WTC11 (cell line): Measurements from ENCODE around the gene TRIP13. TPM values are rescaled to one million over a fixed set of nuclear protein-coding genes. Genes with fewer than 3 reads are reported as not detected.

Source experiments
- ATAC-seq: fragments of 200-7000 bp; cut with Tn5 transposase; 2 replicates; pipeline ENCODE4 v1.10.0; 2021; ENCODE audit warnings: mild to moderate bottlenecking, moderate library complexity
- CTCF ChIA-PET: fragments of 300-600 bp; sonication (Branson Sonifier 250); formaldehyde crosslinking; loops from one replicate; lab custom pipeline; 2021; ENCODE audit warnings: antibody characterized with exemption; lab: Charles Lee
- POLR2A ChIA-PET: fragments of 350-600 bp; sonication (Branson Sonifier 250); formaldehyde crosslinking; loops from one replicate; lab custom pipeline; 2021; ENCODE audit warnings: antibody characterized with exemption; lab: Charles Lee
- DNase-seq: peaks from one replicate; pipeline ENCODE4 v3.0.0; 2021; ENCODE audit warnings: low spot score
- H3K27ac Mint-ChIP-seq: 2 replicates; pipeline ENCODE4 v1.8.0; 2021; ENCODE audit warnings: mixed read lengths
- H3K27me3 Mint-ChIP-seq: 2 replicates; pipeline ENCODE4 v1.8.0; 2021; ENCODE audit warnings: low read depth, mild to moderate bottlenecking, moderate library complexity, mixed read lengths
- H3K36me3 Mint-ChIP-seq: 2 replicates; pipeline ENCODE4 v1.8.0; 2021; ENCODE audit warnings: mixed read lengths
- H3K4me1 Mint-ChIP-seq: 2 replicates; pipeline ENCODE4 v1.8.0; 2022; ENCODE audit warnings: mixed read lengths
- H3K4me3 Mint-ChIP-seq: 2 replicates; pipeline ENCODE4 v1.8.0; 2021; ENCODE audit warnings: mild to moderate bottlenecking, moderate library complexity, mixed read lengths
- H3K9me3 Mint-ChIP-seq: 2 replicates; pipeline ENCODE4 v1.8.0; 2021; ENCODE audit warnings: mixed read lengths
- FOXP1 ChIP-seq: sonication (generic); formaldehyde crosslinking; IDR thresholded peaks from 2 replicates; pipeline ENCODE4 v1.8.0; 2022; ENCODE audit warnings: missing genetic modification reagents, mild to moderate bottlenecking, moderate library complexity, borderline replicate concordance
- GABPB1 ChIP-seq: sonication (generic); formaldehyde crosslinking; IDR thresholded peaks from 2 replicates; pipeline ENCODE4 v1.8.1; 2023; ENCODE audit warnings: mild to moderate bottlenecking, missing genetic modification reagents
- JAZF1 ChIP-seq: fragments of 250-450 bp; sonication (Bioruptor Pico); IDR thresholded peaks from 2 replicates; pipeline ENCODE4 v1.9.0; 2021; ENCODE audit warnings: moderate library complexity, mild to moderate bottlenecking, inconsistent platforms
- MXD4 ChIP-seq: fragments of 250-450 bp; sonication (Bioruptor Pico); IDR thresholded peaks from 2 replicates; pipeline ENCODE4 v1.8.0; 2021; ENCODE audit warnings: mild to moderate bottlenecking, moderate library complexity, borderline replicate concordance
- NR1H2 ChIP-seq: sonication (generic); formaldehyde crosslinking; IDR thresholded peaks from 2 replicates; pipeline ENCODE4 v1.9.0; 2021; ENCODE audit warnings: mild to moderate bottlenecking, moderate library complexity, missing genetic modification reagents
- NR3C1 ChIP-seq: sonication (generic); formaldehyde crosslinking; conservative IDR thresholded peaks from 2 replicates; pipeline ENCODE4 v1.8.1; 2023; ENCODE audit warnings: low read depth, mild to moderate bottlenecking, missing genetic modification reagents
- RORB ChIP-seq: fragments of 250-450 bp; sonication (Bioruptor Pico); IDR thresholded peaks from 2 replicates; pipeline ENCODE4 v1.9.0; 2021; ENCODE audit warnings: mild to moderate bottlenecking
- SMAD3 ChIP-seq: sonication (generic); formaldehyde crosslinking; IDR thresholded peaks from 2 replicates; pipeline ENCODE4 v1.8.0; 2022; ENCODE audit warnings: missing genetic modification reagents, mild to moderate bottlenecking, borderline replicate concordance
- SMAD4 ChIP-seq: sonication (generic); formaldehyde crosslinking; IDR thresholded peaks from 2 replicates; pipeline ENCODE4 v1.8.0; 2022; ENCODE audit warnings: mild to moderate bottlenecking, missing genetic modification reagents
- TEAD4 ChIP-seq: sonication (generic); formaldehyde crosslinking; IDR thresholded peaks from 2 replicates; pipeline ENCODE4 v1.8.0; 2022; ENCODE audit warnings: mild to moderate bottlenecking, missing genetic modification reagents
- ZNF138 ChIP-seq: sonication (generic); formaldehyde crosslinking; conservative IDR thresholded peaks from 2 replicates; pipeline ENCODE4 v1.8.1; 2022; ENCODE audit warnings: mild to moderate bottlenecking, moderate library complexity, missing genetic modification reagents
- ZNF232 ChIP-seq: sonication (generic); formaldehyde crosslinking; IDR thresholded peaks from 2 replicates; pipeline ENCODE4 v1.8.0; 2022; ENCODE audit warnings: mild to moderate bottlenecking, missing genetic modification reagents
- total RNA-seq: library from RNA; stranded (reverse); gene quantifications from 3 replicates; pipeline ENCODE4 v1.2.3, GENCODE V29; 2021
- TF ChIP-seq, protein P1 (sequence below): sonication (generic); formaldehyde crosslinking; IDR thresholded peaks from 2 replicates; pipeline ENCODE4 v1.8.1; 2023; ENCODE audit warnings: mild to moderate bottlenecking, moderate library complexity, missing genetic modification reagents
- TF ChIP-seq, protein P2 (sequence below): sonication (generic); formaldehyde crosslinking; IDR thresholded peaks from 2 replicates; pipeline ENCODE4 v1.8.0; 2022; ENCODE audit warnings: mild to moderate bottlenecking, missing genetic modification reagents
- TF ChIP-seq, protein P3 (sequence below): sonication (generic); formaldehyde crosslinking; conservative IDR thresholded peaks from 2 replicates; pipeline ENCODE4 v1.8.1; 2023; ENCODE audit warnings: mild to moderate bottlenecking, low read depth, missing genetic modification reagents, moderate library complexity
- TF ChIP-seq, protein P4 (sequence below): fragments of 250-450 bp; sonication (Bioruptor Pico); IDR thresholded peaks from 2 replicates; pipeline ENCODE4 v2.1.2; 2022; ENCODE audit warnings: mild to moderate bottlenecking, moderate library complexity

Gene TRIP13
- total RNA-seq, 1 experiment from 2014 or later: 33.7 TPM

DNA sequence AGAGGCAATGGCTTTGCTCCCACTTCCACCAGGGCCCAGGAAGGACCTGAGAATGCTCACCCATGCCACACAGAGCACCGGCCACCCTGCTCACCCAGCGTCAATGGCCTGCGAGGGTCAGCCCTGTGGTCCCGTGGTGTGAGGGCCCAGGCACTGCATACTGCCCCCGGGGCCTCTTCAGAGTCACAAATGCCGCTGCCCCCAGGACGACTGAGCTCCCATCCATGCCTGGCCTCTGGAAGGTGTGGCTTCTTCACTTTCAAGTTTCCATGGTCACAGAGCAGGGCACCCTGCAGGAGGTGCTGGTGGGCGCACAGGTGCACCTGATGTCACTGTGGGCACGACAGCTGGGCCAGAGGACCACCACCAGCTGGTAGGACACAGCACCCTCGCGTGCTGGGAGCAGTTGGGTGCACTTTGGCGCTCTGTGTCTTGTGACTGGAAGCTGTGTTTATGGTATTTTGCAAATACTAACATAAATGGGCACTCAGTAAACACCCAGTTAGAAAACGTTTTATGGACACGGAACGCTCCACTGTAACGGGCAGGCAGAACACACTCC, 29.4 kb upstream of the TRIP13 start:
- ChIA-PET POLR2A (no interaction called here), CTCF (no interaction called here)
- H3K4me1 Mint-ChIP-seq: no peaks in the 10 kb centered on the region
- no peaks in the 10 kb centered on the region for H3K27me3 Mint-ChIP-seq
- DNase-seq (no peak), ATAC-seq (no peak)
- no peaks in the 10 kb centered on the region for H3K9me3 Mint-ChIP-seq
- H3K4me3 Mint-ChIP-seq: no peak overlapping the region
- H3K36me3 Mint-ChIP-seq: peaks cover 35% of the 10 kb centered on the region
- TF ChIP-seq FOXP1 (no peak), ZNF138 (CRISPR knock-in tag) (no peak), NR1H2 (CRISPR knock-in tag) (no peak), NR3C1 (CRISPR knock-in tag) (no peak), TEAD4 (CRISPR knock-in tag) (no peak), SMAD4 (CRISPR knock-in tag) (no peak), MXD4 (CRISPR knock-in tag) (no peak), JAZF1 (CRISPR knock-in tag) (no peak), ZNF232 (CRISPR knock-in tag) (no peak), RORB (CRISPR knock-in tag) (no peak), GABPB1 (CRISPR knock-in tag) (no peak)
- TF ChIP-seq, protein P1, sequence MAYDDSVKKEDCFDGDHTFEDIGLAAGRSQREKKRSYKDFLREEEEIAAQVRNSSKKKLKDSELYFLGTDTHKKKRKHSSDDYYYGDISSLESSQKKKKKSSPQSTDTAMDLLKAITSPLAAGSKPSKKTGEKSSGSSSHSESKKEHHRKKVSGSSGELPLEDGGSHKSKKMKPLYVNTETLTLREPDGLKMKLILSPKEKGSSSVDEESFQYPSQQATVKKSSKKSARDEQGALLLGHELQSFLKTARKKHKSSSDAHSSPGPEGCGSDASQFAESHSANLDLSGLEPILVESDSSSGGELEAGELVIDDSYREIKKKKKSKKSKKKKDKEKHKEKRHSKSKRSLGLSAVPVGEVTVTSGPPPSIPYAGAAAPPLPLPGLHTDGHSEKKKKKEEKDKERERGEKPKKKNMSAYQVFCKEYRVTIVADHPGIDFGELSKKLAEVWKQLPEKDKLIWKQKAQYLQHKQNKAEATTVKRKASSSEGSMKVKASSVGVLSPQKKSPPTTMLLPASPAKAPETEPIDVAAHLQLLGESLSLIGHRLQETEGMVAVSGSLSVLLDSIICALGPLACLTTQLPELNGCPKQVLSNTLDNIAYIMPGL (CRISPR knock-in tag): no peak
- TF ChIP-seq, protein P2, sequence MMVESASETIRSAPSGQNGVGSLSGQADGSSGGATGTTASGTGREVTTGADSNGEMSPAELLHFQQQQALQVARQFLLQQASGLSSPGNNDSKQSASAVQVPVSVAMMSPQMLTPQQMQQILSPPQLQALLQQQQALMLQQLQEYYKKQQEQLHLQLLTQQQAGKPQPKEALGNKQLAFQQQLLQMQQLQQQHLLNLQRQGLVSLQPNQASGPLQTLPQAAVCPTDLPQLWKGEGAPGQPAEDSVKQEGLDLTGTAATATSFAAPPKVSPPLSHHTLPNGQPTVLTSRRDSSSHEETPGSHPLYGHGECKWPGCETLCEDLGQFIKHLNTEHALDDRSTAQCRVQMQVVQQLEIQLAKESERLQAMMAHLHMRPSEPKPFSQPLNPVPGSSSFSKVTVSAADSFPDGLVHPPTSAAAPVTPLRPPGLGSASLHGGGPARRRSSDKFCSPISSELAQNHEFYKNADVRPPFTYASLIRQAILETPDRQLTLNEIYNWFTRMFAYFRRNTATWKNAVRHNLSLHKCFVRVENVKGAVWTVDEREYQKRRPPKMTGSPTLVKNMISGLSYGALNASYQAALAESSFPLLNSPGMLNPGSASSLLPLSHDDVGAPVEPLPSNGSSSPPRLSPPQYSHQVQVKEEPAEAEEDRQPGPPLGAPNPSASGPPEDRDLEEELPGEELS (CRISPR knock-in tag): no peak
- TF ChIP-seq, protein P3, sequence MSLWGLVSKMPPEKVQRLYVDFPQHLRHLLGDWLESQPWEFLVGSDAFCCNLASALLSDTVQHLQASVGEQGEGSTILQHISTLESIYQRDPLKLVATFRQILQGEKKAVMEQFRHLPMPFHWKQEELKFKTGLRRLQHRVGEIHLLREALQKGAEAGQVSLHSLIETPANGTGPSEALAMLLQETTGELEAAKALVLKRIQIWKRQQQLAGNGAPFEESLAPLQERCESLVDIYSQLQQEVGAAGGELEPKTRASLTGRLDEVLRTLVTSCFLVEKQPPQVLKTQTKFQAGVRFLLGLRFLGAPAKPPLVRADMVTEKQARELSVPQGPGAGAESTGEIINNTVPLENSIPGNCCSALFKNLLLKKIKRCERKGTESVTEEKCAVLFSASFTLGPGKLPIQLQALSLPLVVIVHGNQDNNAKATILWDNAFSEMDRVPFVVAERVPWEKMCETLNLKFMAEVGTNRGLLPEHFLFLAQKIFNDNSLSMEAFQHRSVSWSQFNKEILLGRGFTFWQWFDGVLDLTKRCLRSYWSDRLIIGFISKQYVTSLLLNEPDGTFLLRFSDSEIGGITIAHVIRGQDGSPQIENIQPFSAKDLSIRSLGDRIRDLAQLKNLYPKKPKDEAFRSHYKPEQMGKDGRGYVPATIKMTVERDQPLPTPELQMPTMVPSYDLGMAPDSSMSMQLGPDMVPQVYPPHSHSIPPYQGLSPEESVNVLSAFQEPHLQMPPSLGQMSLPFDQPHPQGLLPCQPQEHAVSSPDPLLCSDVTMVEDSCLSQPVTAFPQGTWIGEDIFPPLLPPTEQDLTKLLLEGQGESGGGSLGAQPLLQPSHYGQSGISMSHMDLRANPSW (CRISPR knock-in tag): no peak
- TF ChIP-seq, protein P4, sequence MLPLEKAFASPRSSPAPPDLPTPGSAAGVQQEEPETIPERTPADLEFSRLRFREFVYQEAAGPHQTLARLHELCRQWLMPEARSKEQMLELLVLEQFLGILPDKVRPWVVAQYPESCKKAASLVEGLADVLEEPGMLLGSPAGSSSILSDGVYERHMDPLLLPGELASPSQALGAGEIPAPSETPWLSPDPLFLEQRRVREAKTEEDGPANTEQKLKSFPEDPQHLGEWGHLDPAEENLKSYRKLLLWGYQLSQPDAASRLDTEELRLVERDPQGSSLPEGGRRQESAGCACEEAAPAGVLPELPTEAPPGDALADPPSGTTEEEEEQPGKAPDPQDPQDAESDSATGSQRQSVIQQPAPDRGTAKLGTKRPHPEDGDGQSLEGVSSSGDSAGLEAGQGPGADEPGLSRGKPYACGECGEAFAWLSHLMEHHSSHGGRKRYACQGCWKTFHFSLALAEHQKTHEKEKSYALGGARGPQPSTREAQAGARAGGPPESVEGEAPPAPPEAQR (CRISPR knock-in tag): no peak
- no peak overlapping the region for H3K27ac Mint-ChIP-seq

DNA sequence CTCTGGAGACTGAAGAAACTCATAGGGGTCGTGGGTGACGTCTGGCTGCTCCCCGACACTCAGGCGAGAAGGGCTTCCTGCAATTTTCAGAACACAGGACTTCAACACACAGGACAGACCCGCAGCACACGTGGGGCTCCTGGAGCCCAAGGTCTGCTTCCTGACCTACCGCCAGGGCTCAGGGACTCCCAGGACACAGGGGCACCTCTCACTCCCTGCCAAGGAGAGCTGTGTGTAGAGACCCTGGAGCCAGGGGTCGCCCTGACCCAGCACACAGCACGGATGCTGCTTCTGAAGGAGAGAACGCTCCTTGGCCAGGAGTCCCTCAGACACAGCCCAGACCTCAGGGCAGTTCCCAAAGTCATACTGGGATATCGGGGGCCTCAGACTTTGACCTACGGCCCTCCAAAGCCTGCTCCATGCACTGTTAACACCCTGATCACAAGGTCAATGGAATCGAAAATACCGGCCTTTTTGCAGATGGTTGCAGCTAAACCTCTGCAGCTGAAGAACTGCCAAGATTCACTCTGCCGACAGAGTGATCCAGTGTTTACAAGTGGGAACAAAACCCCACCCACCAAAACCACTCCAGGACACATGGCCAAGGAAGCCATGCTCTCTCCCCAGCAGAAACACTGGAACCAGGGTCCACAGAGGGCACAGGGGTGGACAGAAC, 28.1 kb upstream of the TRIP13 start:
- ATAC-seq: no peak

More for the DNA sequence above, 28.1 kb upstream of the TRIP13 start:
- Mint-ChIP-seq H3K27ac (no peak overlapping the region), H3K9me3 (no peaks in the 10 kb centered on the region), H3K36me3 (peaks cover 46% of the 10 kb centered on the region), H3K4me3 (no peak overlapping the region), H3K27me3 (no peaks in the 10 kb centered on the region), H3K4me1 (no peaks in the 10 kb centered on the region)
- DNase-seq: no peak
- POLR2A ChIA-PET: no interaction called here
- CTCF ChIA-PET: no interaction called here
- TF ChIP-seq, protein P1 (CRISPR knock-in tag): no peak
- TF ChIP-seq ZNF232 (CRISPR knock-in tag): no peak
- TF ChIP-seq SMAD3 (CRISPR knock-in tag): no peak
